HepG2 (cell line): ENCODE results near the gene CRB1. TPM values are rescaled to one million over a fixed set of nuclear protein-coding genes. Genes with fewer than 3 reads are reported as not detected.

ENCODE experiments used
- ATAC-seq: fragments of 200-7000 bp; cut with Tn5 transposase; 3 replicates; pipeline ENCODE4 v1.9.1; 2020; ENCODE audit warnings: mild to moderate bottlenecking, moderate library complexity
- BruUV-seq: library from RNA; stranded (reverse); fragments of 400-500 nt; replicated peaks from 2 replicates; lab custom pipeline; 2021; lab: Mats Ljungman, UMichigan
- CTCF ChIA-PET: fragments of 300-600 bp; formaldehyde crosslinking; extraction: SDS; loops from one replicate; lab custom pipeline; 2021; ENCODE audit warnings: low total read pairs, inconsistent platforms, low intra/inter-chr PET ratio; lab: Yijun Ruan, JAX
- POLR2A ChIA-PET: fragments of 350-600 bp; sonication (Branson Sonifier 250); formaldehyde crosslinking; loops from one replicate; lab custom pipeline; 2020; ENCODE audit warnings: antibody characterized with exemption, inconsistent platforms; lab: Yijun Ruan, JAX
- DNase-seq: peaks from one replicate; pipeline ENCODE4 v3.0.0-alpha.2; 2015; ENCODE audit warnings: low spot score
- FAIRE-seq: peaks from 3 replicates; lab custom pipeline; 2011; peaks lifted over from hg19 to GRCh38; lab: Jason Lieb, UNC
- H2AFZ ChIP-seq: one replicate; pipeline ENCODE4 v1.6.1; 2011; ENCODE audit warnings: low read length, inconsistent platforms
- H3K27ac ChIP-seq: fragments of 300-600 bp; 3 replicates; pipeline ENCODE4 v1.8.0; 2011; ENCODE audit warnings: mixed run types, mild to moderate bottlenecking, mixed read lengths, low read length, inconsistent platforms; ENCODE audit not compliant: insufficient read depth; ENCODE audit errors: extremely low read length
- H3K27me3 ChIP-seq, 2 experiments: fragments of 200-600 bp in 1 of 2; 2 replicates in 1 of 2; 3 replicates in 1 of 2; pipeline versions ENCODE4 v1.6.0 to v1.8.0; 2011; ENCODE audit warnings: low read length in 2 of 2, mild to moderate bottlenecking in 2 of 2, moderate library complexity in 2 of 2, inconsistent platforms in 1 of 2; ENCODE audit not compliant: insufficient read depth in 2 of 2, control insufficient read depth in 1 of 2
- H3K36me3 ChIP-seq, 2 experiments: fragments of 200-600 bp in 1 of 2; replicated peaks in 1 of 2; 2 replicates in 1 of 2; 3 replicates in 1 of 2; pipeline versions ENCODE4 v1.5.1 to v1.8.0; 2011; ENCODE audit warnings: low read length in 2 of 2, inconsistent platforms in 1 of 2; ENCODE audit not compliant: insufficient read depth in 2 of 2, control insufficient read depth in 1 of 2
- H3K4me1 ChIP-seq: 2 replicates; pipeline ENCODE4 v1.5.1; 2012; ENCODE audit warnings: low read length, inconsistent platforms; ENCODE audit not compliant: insufficient read depth
- H3K4me2 ChIP-seq: 2 replicates; pipeline ENCODE4 v1.6.0; 2011; ENCODE audit warnings: low read depth, low read length, inconsistent platforms
- H3K4me3 ChIP-seq, 3 experiments: fragments of 200-600 bp in 1 of 3; sonication (generic), shearing (Covaris generic) in 1 of 3; replicated peaks in 1 of 3; 2 replicates each; pipeline ENCODE4 v1.5.1; 2011 to 2016; ENCODE audit warnings: low read length in 3 of 3, inconsistent platforms in 2 of 3, low read depth in 2 of 3, mild to moderate bottlenecking in 2 of 3, control low read depth in 1 of 3, mixed read lengths in 1 of 3; ENCODE audit not compliant: insufficient read depth in 1 of 3
- H3K79me2 ChIP-seq: one replicate; pipeline ENCODE4 v1.6.1; 2011; ENCODE audit warnings: low read length, inconsistent platforms; ENCODE audit not compliant: insufficient read depth
- H3K9ac ChIP-seq: 2 replicates; pipeline ENCODE4 v1.6.0; 2011; ENCODE audit warnings: mild to moderate bottlenecking, low read depth, low read length, inconsistent platforms; ENCODE audit not compliant: insufficient read depth
- H3K9me3 ChIP-seq: 2 replicates; pipeline ENCODE4 v1.5.1; 2012; ENCODE audit warnings: mild to moderate bottlenecking, low read length
- H4K20me1 ChIP-seq: 2 replicates; pipeline ENCODE4 v1.6.0; 2011; ENCODE audit warnings: inconsistent platforms, mild to moderate bottlenecking, low read length, moderate library complexity; ENCODE audit not compliant: insufficient read depth
- CC2D1A ChIP-seq: sonication (generic); formaldehyde crosslinking; IDR thresholded peaks from 2 replicates; pipeline ENCODE4 v1.8.1; 2023; ENCODE audit warnings: mild to moderate bottlenecking, missing genetic modification reagents
- HOXA7 ChIP-seq: sonication (generic); formaldehyde crosslinking; IDR thresholded peaks from 2 replicates; pipeline ENCODE4 v1.8.1; 2022; ENCODE audit warnings: mild to moderate bottlenecking, missing genetic modification reagents, moderate library complexity
- MIER2 ChIP-seq: IDR thresholded peaks from 2 replicates; pipeline ENCODE4 v1.6.1; 2016; ENCODE audit warnings: missing biosample characterization, missing genetic modification reagents
- NPAS2 ChIP-seq: sonication (generic); formaldehyde crosslinking; IDR thresholded peaks from 2 replicates; pipeline ENCODE4 v1.8.0; 2022; ENCODE audit warnings: mild to moderate bottlenecking, missing genetic modification reagents, borderline replicate concordance
- ZBTB42 ChIP-seq: sonication (generic); formaldehyde crosslinking; IDR thresholded peaks from 2 replicates; pipeline ENCODE4 v1.5.0; 2020; ENCODE audit warnings: mild to moderate bottlenecking, missing genetic modification reagents
- ZNF260 ChIP-seq: sonication (generic); formaldehyde crosslinking; IDR thresholded peaks from 2 replicates; pipeline ENCODE4 v1.4.0; 2020; ENCODE audit warnings: missing genetic modification reagents, low read depth, mild to moderate bottlenecking, borderline replicate concordance
- WGBS: methylation state at CpG from one replicate; pipeline ENCODE4 v1.1.6; 2017; ENCODE audit warnings: low lambda C conversion rate; 5-methylcytosine and 5-hydroxymethylcytosine counted together
- in situ Hi-C: cut with HindIII; loops from 2 replicates; pipeline ENCODE4 v1.10.0; 2017; ENCODE audit warnings: low pct_unique_long_range_greater_than_20kb; ENCODE audit not compliant: extremely low pct_ligation_motif_present
- intact Hi-C: fragments of 100-400 bp; cut with micrococcal nuclease; formaldehyde crosslinking; loops from one replicate; pipeline ENCODE4 v1.10.0; 2022; ENCODE audit not compliant: unreplicated experiment
- polyA plus RNA-seq, 8 experiments: library from polyadenylated mRNA; depleted of rRNA in 3 of 8; stranded (reverse) in 7 of 8; unstranded in 1 of 8; fragments of >200 nt; fragmentation: Illumina TruSeq in 4 of 8; extraction: Trizol in 4 of 8; gene quantifications; 2 replicates each; pipeline versions ENCODE4 v1.2.1 to v1.2.3, GENCODE V29; 2011 to 2016; ENCODE audit warnings: low read depth in 4 of 8, missing spikeins in 1 of 8, mixed read lengths in 1 of 8; ENCODE audit not compliant: insufficient read depth in 1 of 8
- total RNA-seq, 5 experiments: library from RNA; depleted of rRNA; stranded (reverse); fragments of >200 nt; fragmentation: Illumina TruSeq; extraction: Trizol; gene quantifications; 2 replicates each; pipeline ENCODE4 v1.2.3, GENCODE V29; 2016; ENCODE audit warnings: low read depth in 1 of 5
- TF ChIP-seq, protein P1 (sequence below): sonication (generic); formaldehyde crosslinking; IDR thresholded peaks from 2 replicates; pipeline ENCODE4 v1.4.0; 2020; ENCODE audit warnings: mild to moderate bottlenecking, missing genetic modification reagents, borderline replicate concordance

CRB1 gene
- total and polyA plus RNA-seq, 2 of the 13 experiments (the other 11 are each of a cell fraction or from before 2014, with no cell fraction given): 0.01 TPM; not detected in 1

DNA sequence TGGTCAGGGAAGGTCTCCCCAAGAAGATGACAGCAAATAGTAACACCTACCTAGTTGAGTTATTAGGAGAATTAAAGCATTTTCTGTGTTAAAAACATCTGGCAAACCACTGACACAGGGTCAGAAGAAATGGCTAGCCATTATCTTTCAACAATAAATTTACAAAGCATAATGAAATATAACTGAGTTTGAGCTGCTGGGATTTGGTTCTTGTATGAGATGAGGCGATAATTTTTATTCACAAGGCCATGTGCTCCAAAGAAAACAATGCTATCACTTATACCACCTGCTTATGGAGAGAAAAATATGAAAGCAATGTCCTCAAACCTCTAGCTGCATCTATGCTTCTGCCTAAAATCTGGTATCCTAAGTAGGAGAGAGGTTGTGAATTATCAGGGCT is 202.3 kb downstream of the CRB1 start:
- no peak for TF ChIP-seq ZBTB42 (CRISPR knock-in tag)
- TF ChIP-seq, protein P1, sequence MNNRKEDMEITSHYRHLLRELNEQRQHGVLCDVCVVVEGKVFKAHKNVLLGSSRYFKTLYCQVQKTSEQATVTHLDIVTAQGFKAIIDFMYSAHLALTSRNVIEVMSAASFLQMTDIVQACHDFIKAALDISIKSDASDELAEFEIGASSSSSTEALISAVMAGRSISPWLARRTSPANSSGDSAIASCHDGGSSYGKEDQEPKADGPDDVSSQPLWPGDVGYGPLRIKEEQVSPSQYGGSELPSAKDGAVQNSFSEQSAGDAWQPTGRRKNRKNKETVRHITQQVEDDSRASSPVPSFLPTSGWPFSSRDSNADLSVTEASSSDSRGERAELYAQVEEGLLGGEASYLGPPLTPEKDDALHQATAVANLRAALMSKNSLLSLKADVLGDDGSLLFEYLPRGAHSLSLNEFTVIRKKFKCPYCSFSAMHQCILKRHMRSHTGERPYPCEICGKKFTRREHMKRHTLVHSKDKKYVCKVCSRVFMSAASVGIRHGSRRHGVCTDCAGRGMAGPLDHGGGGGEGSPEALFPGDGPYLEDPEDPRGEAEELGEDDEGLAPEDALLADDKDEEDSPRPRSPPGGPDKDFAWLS: no peak
- no peak for TF ChIP-seq CC2D1A (CRISPR knock-in tag)
- no peak for TF ChIP-seq HOXA7
- no peak for TF ChIP-seq NPAS2 (CRISPR knock-in tag)
- TF ChIP-seq MIER2 (CRISPR knock-in tag): no peak
- no peak for TF ChIP-seq ZNF260
- TF ChIP-seq, all 625 proteins: peak for 0
- no peak overlapping the region for H2AFZ ChIP-seq
- H3K27ac ChIP-seq: no peak overlapping the region
- in situ Hi-C loops (no loop called here), intact Hi-C loops (no loop called here)
- H3K4me2 ChIP-seq: no peak overlapping the region
- no peak overlapping the region for H3K4me3 ChIP-seq
- no peaks in the 10 kb centered on the region for H3K9me3 ChIP-seq
- no peaks in the 10 kb centered on the region for H3K79me2 ChIP-seq
- H4K20me1 ChIP-seq: no peaks in the 10 kb centered on the region
- WGBS: 7% methylated on average over 1 of the region's 1 CpG
- H3K4me1 ChIP-seq: no peaks in the 10 kb centered on the region
- no peak for FAIRE-seq
- H3K36me3 ChIP-seq: no peaks in the 10 kb centered on the region
- no peak for DNase-seq
- ChIA-PET POLR2A (no interaction called here), CTCF (no interaction called here)
- H3K27me3 ChIP-seq: no peaks in the 10 kb centered on the region
- ATAC-seq: no peak
- no peak overlapping the region for H3K9ac ChIP-seq
- BruUV-seq: no TSS peak
